HEK293 (cell line): ENCODE results near the gene C1orf21.

Source experiments
- CTCF ChIA-PET: fragments of 350-600 bp; formaldehyde crosslinking; extraction: SDS; loops from one replicate; lab custom pipeline; 2021; ENCODE audit warnings: antibody characterized with exemption; lab: Yijun Ruan, JAX
- POLR2A ChIA-PET: fragments of 300-600 bp; formaldehyde crosslinking; extraction: SDS; loops from one replicate; lab custom pipeline; 2020; ENCODE audit warnings: antibody characterized with exemption, inconsistent platforms; lab: Yijun Ruan, JAX
- H3K27ac ChIP-seq: fragments of 200-500 bp; sonication (Bioruptor generic); 2 replicates; pipeline ENCODE4 v1.5.1; 2014; ENCODE audit warnings: low read depth, low read length, control low read depth, inconsistent platforms; ENCODE audit errors: extremely low read depth
- H3K36me3 ChIP-seq, 2 experiments: fragments of 200-500 bp in 1 of 2; sonication (Bioruptor generic) in 1 of 2; 1 replicate in 1 of 2; 2 replicates in 1 of 2; pipeline ENCODE4 v1.5.1; 2014 to 2017; ENCODE audit warnings: inconsistent platforms in 2 of 2, low read length in 2 of 2; ENCODE audit not compliant: control insufficient read depth in 2 of 2, insufficient read depth in 1 of 2
- H3K4me1 ChIP-seq: fragments of 200-500 bp; sonication (Bioruptor generic); 2 replicates; pipeline ENCODE4 v1.5.1; 2014; ENCODE audit warnings: mild to moderate bottlenecking, low read length, inconsistent platforms; ENCODE audit not compliant: control insufficient read depth, insufficient read depth
- H3K4me3 ChIP-seq: 2 replicates; pipeline ENCODE4 v1.5.1; 2011; ENCODE audit warnings: low read depth, mild to moderate bottlenecking, control low read depth, low read length, moderate library complexity
- H3K9me3 ChIP-seq: fragments of 200-500 bp; sonication (Bioruptor generic); 2 replicates; pipeline ENCODE4 v1.5.1; 2014; ENCODE audit warnings: low read depth, low read length, inconsistent platforms; ENCODE audit not compliant: control insufficient read depth, insufficient read depth
- KLF7 ChIP-seq: fragments of 450-650 bp; formaldehyde crosslinking; IDR thresholded peaks from 2 replicates; pipeline ENCODE4 v1.5.1; 2016; ENCODE audit warnings: missing biosample characterization, missing genetic modification characterization, borderline replicate concordance
- KLF8 ChIP-seq: fragments of 450-650 bp; formaldehyde crosslinking; IDR thresholded peaks from 2 replicates; pipeline ENCODE4 v1.5.1; 2016; ENCODE audit warnings: missing biosample characterization, missing genetic modification characterization
- MZF1 ChIP-seq: fragments of 450-650 bp; formaldehyde crosslinking; IDR thresholded peaks from 2 replicates; pipeline ENCODE4 v1.5.1; 2017; ENCODE audit warnings: missing biosample characterization, missing genetic modification characterization, borderline replicate concordance
- SP2 ChIP-seq: fragments of 450-650 bp; formaldehyde crosslinking; IDR thresholded peaks from 2 replicates; pipeline ENCODE4 v1.5.1; 2016; ENCODE audit warnings: missing biosample characterization, missing genetic modification characterization
- SP7 ChIP-seq: fragments of 450-650 bp; formaldehyde crosslinking; IDR thresholded peaks from 2 replicates; pipeline ENCODE4 v1.5.1; 2016; ENCODE audit warnings: missing biosample characterization, missing genetic modification characterization
- YY2 ChIP-seq: fragments of 450-650 bp; formaldehyde crosslinking; IDR thresholded peaks from 2 replicates; pipeline ENCODE4 v1.5.1; 2016; ENCODE audit warnings: missing biosample characterization, missing genetic modification characterization
- ZBTB20 ChIP-seq: fragments of 450-650 bp; formaldehyde crosslinking; IDR thresholded peaks from 2 replicates; pipeline ENCODE4 v1.5.1; 2016; ENCODE audit warnings: missing biosample characterization, missing genetic modification characterization
- ZFHX2 ChIP-seq: fragments of 450-650 bp; formaldehyde crosslinking; conservative IDR thresholded peaks from 2 replicates; pipeline ENCODE4 v1.5.1; 2016; ENCODE audit warnings: missing biosample characterization, missing genetic modification characterization
- ZNF146 ChIP-seq: fragments of 450-650 bp; formaldehyde crosslinking; IDR thresholded peaks from 2 replicates; pipeline ENCODE4 v1.5.1; 2016; ENCODE audit warnings: missing biosample characterization, missing genetic modification characterization
- ZNF2 ChIP-seq: fragments of 450-650 bp; formaldehyde crosslinking; IDR thresholded peaks from 2 replicates; pipeline ENCODE4 v1.5.1; 2016; ENCODE audit warnings: missing biosample characterization, missing genetic modification characterization
- ZNF214 ChIP-seq: fragments of 450-650 bp; formaldehyde crosslinking; IDR thresholded peaks from 2 replicates; pipeline ENCODE4 v1.5.1; 2017; ENCODE audit warnings: missing biosample characterization, mild to moderate bottlenecking, missing genetic modification characterization, borderline replicate concordance
- ZNF23 ChIP-seq: fragments of 450-650 bp; formaldehyde crosslinking; IDR thresholded peaks from 2 replicates; pipeline ENCODE4 v1.5.1; 2016; ENCODE audit warnings: missing biosample characterization, missing genetic modification characterization, borderline replicate concordance
- ZNF239 ChIP-seq: fragments of 450-650 bp; formaldehyde crosslinking; IDR thresholded peaks from 2 replicates; pipeline ENCODE4 v1.5.1; 2016; ENCODE audit warnings: missing biosample characterization, missing genetic modification characterization
- ZNF302 ChIP-seq: fragments of 450-650 bp; formaldehyde crosslinking; IDR thresholded peaks from 2 replicates; pipeline ENCODE4 v1.5.1; 2016; ENCODE audit warnings: missing biosample characterization, missing genetic modification characterization, low read depth
- ZNF311 ChIP-seq: fragments of 450-650 bp; formaldehyde crosslinking; IDR thresholded peaks from 2 replicates; pipeline ENCODE4 v1.5.1; 2017; ENCODE audit warnings: missing biosample characterization, missing genetic modification characterization, borderline replicate concordance
- ZNF391 ChIP-seq: fragments of 450-650 bp; formaldehyde crosslinking; IDR thresholded peaks from 2 replicates; pipeline ENCODE4 v1.5.1; 2016; ENCODE audit warnings: low read depth, missing biosample characterization, missing genetic modification characterization, borderline replicate concordance
- ZNF623 ChIP-seq: fragments of 450-650 bp; formaldehyde crosslinking; IDR thresholded peaks from 2 replicates; pipeline ENCODE4 v1.5.1; 2016; ENCODE audit warnings: missing biosample characterization, missing genetic modification characterization
- ZNF707 ChIP-seq: fragments of 450-650 bp; formaldehyde crosslinking; IDR thresholded peaks from 2 replicates; pipeline ENCODE4 v1.5.1; 2016; ENCODE audit warnings: missing biosample characterization, missing genetic modification characterization
- ZNF843 ChIP-seq: fragments of 450-650 bp; formaldehyde crosslinking; IDR thresholded peaks from 2 replicates; pipeline ENCODE4 v1.5.1; 2016; ENCODE audit warnings: missing biosample characterization, missing genetic modification characterization
- TF ChIP-seq, protein P1 (sequence below): fragments of 450-650 bp; formaldehyde crosslinking; IDR thresholded peaks from 2 replicates; pipeline ENCODE4 v1.5.1; 2017; ENCODE audit warnings: missing biosample characterization, missing genetic modification characterization
- TF ChIP-seq, protein P2 (sequence below): fragments of 450-650 bp; formaldehyde crosslinking; conservative IDR thresholded peaks from 2 replicates; pipeline ENCODE4 v1.5.1; 2016; ENCODE audit warnings: low read depth, missing biosample characterization, missing genetic modification characterization
- TF ChIP-seq, protein P3 (sequence below): fragments of 450-650 bp; formaldehyde crosslinking; IDR thresholded peaks from 2 replicates; pipeline ENCODE4 v1.5.1; 2016; ENCODE audit warnings: missing biosample characterization, missing genetic modification characterization
- TF ChIP-seq, protein P4 (sequence below): fragments of 450-650 bp; formaldehyde crosslinking; IDR thresholded peaks from 2 replicates; pipeline ENCODE4 v1.5.1; 2016; ENCODE audit warnings: missing biosample characterization, missing genetic modification characterization

Gene C1orf21

DNA sequence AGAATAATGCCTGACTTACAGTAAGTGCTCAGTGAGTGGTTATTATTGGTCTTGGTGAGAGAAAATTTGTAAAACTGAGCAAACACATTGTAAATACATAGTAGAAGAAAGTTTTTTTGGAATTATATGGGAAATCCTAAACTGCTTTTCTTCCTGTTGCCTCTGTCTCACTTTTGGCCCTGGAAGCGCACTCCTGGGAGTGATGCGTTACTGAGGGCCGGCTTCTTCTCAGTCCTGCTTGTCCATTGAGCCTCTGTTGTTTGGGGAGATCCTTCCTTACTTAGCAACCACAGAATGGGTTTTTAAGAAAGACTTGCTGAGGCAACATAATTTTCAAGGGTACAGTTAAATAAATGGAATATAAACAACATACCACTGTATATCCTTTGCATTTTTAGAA, 201.9 kb downstream of the C1orf21 start:
- ChIA-PET POLR2A (no interaction called here), CTCF (interaction anchor here (1.3 kb wide), 1 partner anchor 76 kb away, joined by 3 read pairs; no protein-coding TSS in a partner anchor)
- peaks cover 0 to 4% of the 10 kb centered on the region in 2 experiments; a peak in 1 of 3 replicates for H3K36me3 ChIP-seq
- no peak overlapping the region for H3K4me3 ChIP-seq
- H3K27ac ChIP-seq: no peak overlapping the region
- TF ChIP-seq KLF7 (tag by site-specific recombination): no peak
- no peak for TF ChIP-seq ZNF214 (tag by site-specific recombination)
- no peaks in the 10 kb centered on the region for H3K9me3 ChIP-seq
- no peaks in the 10 kb centered on the region for H3K4me1 ChIP-seq

DNA sequence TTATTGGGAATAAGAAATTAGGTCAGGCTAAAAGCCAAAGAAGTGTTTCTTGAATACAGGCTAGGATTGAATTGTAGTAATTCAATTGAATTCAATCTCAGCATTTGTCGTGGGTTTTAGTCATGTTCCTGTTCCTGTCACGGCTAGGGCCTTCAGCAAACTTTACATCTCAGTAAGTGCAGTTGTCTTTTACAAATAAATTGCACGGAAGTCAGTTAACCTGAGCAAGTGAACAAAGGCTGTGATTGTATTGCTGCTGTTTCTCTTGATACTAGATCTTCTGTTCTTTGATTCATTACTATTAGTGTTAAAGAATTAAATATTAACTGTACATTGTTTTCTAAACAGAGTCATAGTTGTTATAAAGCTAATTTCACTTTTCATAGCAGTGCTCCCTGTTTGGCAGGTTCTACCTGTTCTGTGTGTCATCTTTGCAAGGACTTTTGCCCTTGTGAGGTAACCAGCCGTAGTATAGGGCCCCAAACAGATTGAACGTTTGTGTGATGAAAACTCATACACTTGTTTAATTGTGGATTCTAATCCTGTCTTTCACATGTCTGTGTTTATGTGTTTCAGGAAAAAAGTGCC, 203.4 kb downstream of the C1orf21 start:
- ChIA-PET CTCF (interaction anchor here (0.9 kb wide), 1 partner anchor 28 kb away, joined by 3 read pairs; no protein-coding TSS in a partner anchor), POLR2A (no interaction called here)
- TF ChIP-seq SP7 (no peak), ZNF146 (tag by site-specific recombination) (no peak), ZNF623 (tag by site-specific recombination) (no peak), ZNF302 (tag by site-specific recombination) (no peak), YY2 (tag by site-specific recombination) (no peak)

DNA sequence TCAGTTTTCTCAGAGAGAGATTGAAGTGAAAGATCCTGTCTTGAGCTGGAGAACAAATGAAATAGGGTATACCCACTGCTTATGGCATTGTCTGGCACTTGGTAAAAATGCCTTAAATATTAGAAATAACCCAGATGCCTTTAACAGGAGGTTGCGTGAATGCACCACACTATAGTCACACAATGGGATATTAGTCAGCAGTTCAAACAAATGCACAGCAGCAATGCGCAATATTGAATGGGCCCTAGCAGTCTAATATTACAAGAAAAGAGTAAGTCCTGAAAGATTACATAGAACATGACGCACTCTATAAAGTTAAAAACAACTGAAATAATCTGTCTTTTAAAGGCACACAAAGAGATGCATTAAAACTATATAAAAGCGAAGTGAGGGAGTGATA, 206.8 kb downstream of the C1orf21 start:
- H3K4me3 ChIP-seq: no peak overlapping the region
- ChIA-PET POLR2A (no interaction called here), CTCF (interaction anchor here (1.5 kb wide), 1 partner anchor 31 kb away, joined by 3 read pairs; no protein-coding TSS in a partner anchor)
- H3K27ac ChIP-seq: no peak overlapping the region
- peaks cover 0 to 4% of the 10 kb centered on the region in 2 experiments; a peak in 1 of 3 replicates for H3K36me3 ChIP-seq
- TF ChIP-seq, protein P1, sequence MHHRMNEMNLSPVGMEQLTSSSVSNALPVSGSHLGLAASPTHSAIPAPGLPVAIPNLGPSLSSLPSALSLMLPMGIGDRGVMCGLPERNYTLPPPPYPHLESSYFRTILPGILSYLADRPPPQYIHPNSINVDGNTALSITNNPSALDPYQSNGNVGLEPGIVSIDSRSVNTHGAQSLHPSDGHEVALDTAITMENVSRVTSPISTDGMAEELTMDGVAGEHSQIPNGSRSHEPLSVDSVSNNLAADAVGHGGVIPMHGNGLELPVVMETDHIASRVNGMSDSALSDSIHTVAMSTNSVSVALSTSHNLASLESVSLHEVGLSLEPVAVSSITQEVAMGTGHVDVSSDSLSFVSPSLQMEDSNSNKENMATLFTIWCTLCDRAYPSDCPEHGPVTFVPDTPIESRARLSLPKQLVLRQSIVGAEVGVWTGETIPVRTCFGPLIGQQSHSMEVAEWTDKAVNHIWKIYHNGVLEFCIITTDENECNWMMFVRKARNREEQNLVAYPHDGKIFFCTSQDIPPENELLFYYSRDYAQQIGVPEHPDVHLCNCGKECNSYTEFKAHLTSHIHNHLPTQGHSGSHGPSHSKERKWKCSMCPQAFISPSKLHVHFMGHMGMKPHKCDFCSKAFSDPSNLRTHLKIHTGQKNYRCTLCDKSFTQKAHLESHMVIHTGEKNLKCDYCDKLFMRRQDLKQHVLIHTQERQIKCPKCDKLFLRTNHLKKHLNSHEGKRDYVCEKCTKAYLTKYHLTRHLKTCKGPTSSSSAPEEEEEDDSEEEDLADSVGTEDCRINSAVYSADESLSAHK (tag by site-specific recombination): no peak
- TF ChIP-seq, protein P2, sequence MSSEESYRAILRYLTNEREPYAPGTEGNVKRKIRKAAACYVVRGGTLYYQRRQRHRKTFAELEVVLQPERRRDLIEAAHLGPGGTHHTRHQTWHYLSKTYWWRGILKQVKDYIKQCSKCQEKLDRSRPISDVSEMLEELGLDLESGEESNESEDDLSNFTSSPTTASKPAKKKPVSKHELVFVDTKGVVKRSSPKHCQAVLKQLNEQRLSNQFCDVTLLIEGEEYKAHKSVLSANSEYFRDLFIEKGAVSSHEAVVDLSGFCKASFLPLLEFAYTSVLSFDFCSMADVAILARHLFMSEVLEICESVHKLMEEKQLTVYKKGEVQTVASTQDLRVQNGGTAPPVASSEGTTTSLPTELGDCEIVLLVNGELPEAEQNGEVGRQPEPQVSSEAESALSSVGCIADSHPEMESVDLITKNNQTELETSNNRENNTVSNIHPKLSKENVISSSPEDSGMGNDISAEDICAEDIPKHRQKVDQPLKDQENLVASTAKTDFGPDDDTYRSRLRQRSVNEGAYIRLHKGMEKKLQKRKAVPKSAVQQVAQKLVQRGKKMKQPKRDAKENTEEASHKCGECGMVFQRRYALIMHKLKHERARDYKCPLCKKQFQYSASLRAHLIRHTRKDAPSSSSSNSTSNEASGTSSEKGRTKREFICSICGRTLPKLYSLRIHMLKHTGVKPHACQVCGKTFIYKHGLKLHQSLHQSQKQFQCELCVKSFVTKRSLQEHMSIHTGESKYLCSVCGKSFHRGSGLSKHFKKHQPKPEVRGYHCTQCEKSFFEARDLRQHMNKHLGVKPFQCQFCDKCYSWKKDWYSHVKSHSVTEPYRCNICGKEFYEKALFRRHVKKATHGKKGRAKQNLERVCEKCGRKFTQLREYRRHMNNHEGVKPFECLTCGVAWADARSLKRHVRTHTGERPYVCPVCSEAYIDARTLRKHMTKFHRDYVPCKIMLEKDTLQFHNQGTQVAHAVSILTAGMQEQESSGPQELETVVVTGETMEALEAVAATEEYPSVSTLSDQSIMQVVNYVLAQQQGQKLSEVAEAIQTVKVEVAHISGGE: no peak
- no peak for TF ChIP-seq ZNF23
- TF ChIP-seq, protein P3, sequence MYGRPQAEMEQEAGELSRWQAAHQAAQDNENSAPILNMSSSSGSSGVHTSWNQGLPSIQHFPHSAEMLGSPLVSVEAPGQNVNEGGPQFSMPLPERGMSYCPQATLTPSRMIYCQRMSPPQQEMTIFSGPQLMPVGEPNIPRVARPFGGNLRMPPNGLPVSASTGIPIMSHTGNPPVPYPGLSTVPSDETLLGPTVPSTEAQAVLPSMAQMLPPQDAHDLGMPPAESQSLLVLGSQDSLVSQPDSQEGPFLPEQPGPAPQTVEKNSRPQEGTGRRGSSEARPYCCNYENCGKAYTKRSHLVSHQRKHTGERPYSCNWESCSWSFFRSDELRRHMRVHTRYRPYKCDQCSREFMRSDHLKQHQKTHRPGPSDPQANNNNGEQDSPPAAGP (tag by site-specific recombination): no peak
- TF ChIP-seq ZNF707 (tag by site-specific recombination): no peak
- no peak for TF ChIP-seq ZNF391 (tag by site-specific recombination)
- no peak for TF ChIP-seq ZBTB20 (tag by site-specific recombination)
- TF ChIP-seq ZNF239: no peak
- no peak for TF ChIP-seq ZNF2 (tag by site-specific recombination)
- no peak for TF ChIP-seq ZFHX2 (tag by site-specific recombination)
- no peak for TF ChIP-seq ZNF311 (tag by site-specific recombination)
- TF ChIP-seq, protein P4, sequence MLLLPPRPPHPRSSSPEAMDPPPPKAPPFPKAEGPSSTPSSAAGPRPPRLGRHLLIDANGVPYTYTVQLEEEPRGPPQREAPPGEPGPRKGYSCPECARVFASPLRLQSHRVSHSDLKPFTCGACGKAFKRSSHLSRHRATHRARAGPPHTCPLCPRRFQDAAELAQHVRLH (tag by site-specific recombination): no peak
- TF ChIP-seq SP2 (tag by site-specific recombination): no peak
- no peak for TF ChIP-seq MZF1 (tag by site-specific recombination)
- TF ChIP-seq KLF8 (tag by site-specific recombination): no peak
- no peak for TF ChIP-seq ZNF146 (tag by site-specific recombination)
- TF ChIP-seq ZNF843 (tag by site-specific recombination): no peak
- H3K9me3 ChIP-seq: no peaks in the 10 kb centered on the region
- peaks cover 3% of the 10 kb centered on the region; the same call in 1 of the 2 replicates for H3K4me1 ChIP-seq

More for the DNA sequence above, 203.4 kb downstream of the C1orf21 start:
- Histone ChIP-seq H3K9me3 (no peaks in the 10 kb centered on the region), H3K4me1 (no peaks in the 10 kb centered on the region), H3K4me3 (no peak overlapping the region), H3K27ac (no peak overlapping the region), H3K36me3 (peaks cover 0 to 4% of the 10 kb centered on the region in 2 experiments; a peak in 1 of 3 replicates)
